OCI-LY3 (cell line): ENCODE data around the gene MANSC4.

Source experiments
- EZH2phosphoT487 ChIP-seq: fragments of 200-600 bp; shearing (Covaris generic); IDR thresholded peaks from 2 replicates; pipeline ENCODE4 v1.6.1; 2018; ENCODE audit warnings: antibody characterized with exemption, mixed run types, low read depth
- TF ChIP-seq, protein P1 (sequence below): fragments of 200-600, 300-600 bp; sonication (generic); IDR thresholded peaks from 2 replicates; pipeline ENCODE4 v1.5.1; 2014; ENCODE audit warnings: antibody characterized with exemption, low read length, low read depth

- TF ChIP-seq, protein P1, sequence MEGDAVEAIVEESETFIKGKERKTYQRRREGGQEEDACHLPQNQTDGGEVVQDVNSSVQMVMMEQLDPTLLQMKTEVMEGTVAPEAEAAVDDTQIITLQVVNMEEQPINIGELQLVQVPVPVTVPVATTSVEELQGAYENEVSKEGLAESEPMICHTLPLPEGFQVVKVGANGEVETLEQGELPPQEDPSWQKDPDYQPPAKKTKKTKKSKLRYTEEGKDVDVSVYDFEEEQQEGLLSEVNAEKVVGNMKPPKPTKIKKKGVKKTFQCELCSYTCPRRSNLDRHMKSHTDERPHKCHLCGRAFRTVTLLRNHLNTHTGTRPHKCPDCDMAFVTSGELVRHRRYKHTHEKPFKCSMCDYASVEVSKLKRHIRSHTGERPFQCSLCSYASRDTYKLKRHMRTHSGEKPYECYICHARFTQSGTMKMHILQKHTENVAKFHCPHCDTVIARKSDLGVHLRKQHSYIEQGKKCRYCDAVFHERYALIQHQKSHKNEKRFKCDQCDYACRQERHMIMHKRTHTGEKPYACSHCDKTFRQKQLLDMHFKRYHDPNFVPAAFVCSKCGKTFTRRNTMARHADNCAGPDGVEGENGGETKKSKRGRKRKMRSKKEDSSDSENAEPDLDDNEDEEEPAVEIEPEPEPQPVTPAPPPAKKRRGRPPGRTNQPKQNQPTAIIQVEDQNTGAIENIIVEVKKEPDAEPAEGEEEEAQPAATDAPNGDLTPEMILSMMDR: no peak
- no peak for TF ChIP-seq EZH2phosphoT487
Observed at GRCh38 chr12:27823038-27823437, 43.0 kb upstream of the MANSC4 start.
